Lower leg skin (tissue), 4 donors: Measurements from ENCODE around the gene GPD2. TPM values are rescaled to one million over a fixed set of nuclear protein-coding genes. Genes with fewer than 3 reads are reported as not detected.

Source experiments
- DNase-seq, 2 donors: peaks; one replicate each; pipeline ENCODE4 v3.0.0-alpha.2; 2019; ENCODE audit warnings: low spot score in 2 of 2
- H3K4me3 ChIP-seq: fragments of 200-600 bp; sonication (generic); 2 replicates; pipeline ENCODE4 v1.5.1; 2017; ENCODE audit warnings: mild to moderate bottlenecking, low read depth; ENCODE audit not compliant: poor library complexity, severe bottlenecking
- CTCF ChIP-seq, 3 donors: fragments of 450-650 bp; IDR thresholded peaks; one replicate each; pipeline ENCODE4 v1.5.1; 2016; ENCODE audit warnings: antibody characterized with exemption in 3 of 3, mild to moderate bottlenecking in 3 of 3, moderate library complexity in 2 of 3
- POLR2A ChIP-seq, 2 donors: fragments of 450-650 bp; IDR thresholded peaks; one replicate each; pipeline ENCODE4 v1.6.1; 2016 to 2017; ENCODE audit warnings: antibody characterized with exemption in 2 of 2, mild to moderate bottlenecking in 1 of 2, moderate library complexity in 1 of 2
- WGBS, 2 donors: methylation state at CpG; one replicate each; pipeline ENCODE4 v1.1.5; 2018; 5-methylcytosine and 5-hydroxymethylcytosine counted together
- intact Hi-C: fragments of 100-400 bp; cut with DNase I; formaldehyde crosslinking; loops from one replicate; pipeline ENCODE4 v1.15.0; 2023; ENCODE audit warnings: low total_unique reads
- total RNA-seq, 4 donors: library from RNA; depleted of rRNA; stranded (reverse); fragments of >200 nt; gene quantifications; one replicate each; pipeline ENCODE4 v1.1.0, GENCODE V29; 2016

Gene GPD2
- total RNA-seq, 4 donors from 2014 or later = 50.0 to 83.5 (median 64.6) TPM

GRCh38 chr2:156437931-156438410 lies 1.8 kb downstream of the GPD2 start:
- TF ChIP-seq POLR2A (IDR thresholded peaks at IDR 0.05) = no peak
- TF ChIP-seq CTCF (IDR thresholded peaks at IDR 0.05) = no peak
- WGBS, 2 donors = 57 to 62% methylated on average over 4 of the region's 4 CpGs
- intact Hi-C loops = no loop called here
- H3K4me3 ChIP-seq = no peak overlapping the region
- DNase-seq = no peak

- TF ChIP-seq CTCF (IDR thresholded peaks at IDR 0.05) = no peak
- no peak overlapping the region for H3K4me3 ChIP-seq
- DNase-seq = no peak
- intact Hi-C loops = no loop called here
Measured at GRCh38 chr2:156443089-156443488, 6.9 kb downstream of the GPD2 start.

- H3K4me3 ChIP-seq = no peak overlapping the region
- DNase-seq = no peak
- no peak for TF ChIP-seq POLR2A (IDR thresholded peaks at IDR 0.05)
- 85 to 87% methylated on average over 6 of the region's 6 CpGs for WGBS, 2 donors
- intact Hi-C loops = no loop called here
Measured at GRCh38 chr2:156445296-156446220, 9.4 kb downstream of the GPD2 start.

- TF ChIP-seq POLR2A (IDR thresholded peaks at IDR 0.05) (no peak), CTCF (IDR thresholded peaks at IDR 0.05) (no peak)
- intact Hi-C loops = no loop called here
- WGBS, 2 donors = 97 to 100% methylated on average over 1 of the region's 1 CpG
- no peak for DNase-seq
- no peak overlapping the region for H3K4me3 ChIP-seq
Measured at GRCh38 chr2:156447761-156448160, 11.6 kb downstream of the GPD2 start.

- H3K4me3 ChIP-seq = no peak overlapping the region
- DNase-seq = no peak
- intact Hi-C loops = no loop called here
- 48 to 73% methylated on average over 1 of the region's 1 CpG for WGBS, 2 donors
- TF ChIP-seq POLR2A (IDR thresholded peaks at IDR 0.05) (no peak), CTCF (IDR thresholded peaks at IDR 0.05) (no peak)
Measured at GRCh38 chr2:156448766-156449165, 12.6 kb downstream of the GPD2 start.

GRCh38 chr2:156452971-156453370 lies 16.8 kb downstream of the GPD2 start:
- no peak for DNase-seq
- TF ChIP-seq POLR2A (IDR thresholded peaks at IDR 0.05) = no peak
- TF ChIP-seq CTCF (IDR thresholded peaks at IDR 0.05) = no peak
- no peak overlapping the region for H3K4me3 ChIP-seq
- intact Hi-C loops = no loop called here
